Islet of Langerhans (tissue), 1 donor: Measurements from ENCODE around the gene PRKAG2.

Source experiments
- FAIRE-seq: peaks from one replicate; lab custom pipeline; 2011; peaks lifted over from hg19 to GRCh38; lab: Jason Lieb, UNC

Gene PRKAG2

DNA sequence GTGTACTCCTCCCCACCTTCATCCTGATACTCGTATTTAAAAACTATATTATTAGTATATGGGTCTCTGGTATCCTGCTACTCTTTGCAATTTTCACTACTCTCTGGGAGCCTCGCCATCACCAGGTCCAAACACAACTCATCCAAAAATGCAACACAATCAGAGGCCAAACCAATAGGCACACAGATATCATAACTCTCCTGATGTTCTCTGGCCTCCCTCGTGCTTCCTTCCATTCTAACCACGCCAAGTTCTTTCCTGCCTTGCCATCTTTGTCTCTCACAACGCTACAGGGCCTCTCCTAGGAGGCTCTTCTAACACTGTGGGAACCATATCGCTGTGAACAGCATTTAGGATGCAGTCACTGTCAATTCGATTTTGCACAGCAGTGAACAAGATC lies 364.6 kb downstream of the PRKAG2 start:
- no peak for FAIRE-seq

DNA sequence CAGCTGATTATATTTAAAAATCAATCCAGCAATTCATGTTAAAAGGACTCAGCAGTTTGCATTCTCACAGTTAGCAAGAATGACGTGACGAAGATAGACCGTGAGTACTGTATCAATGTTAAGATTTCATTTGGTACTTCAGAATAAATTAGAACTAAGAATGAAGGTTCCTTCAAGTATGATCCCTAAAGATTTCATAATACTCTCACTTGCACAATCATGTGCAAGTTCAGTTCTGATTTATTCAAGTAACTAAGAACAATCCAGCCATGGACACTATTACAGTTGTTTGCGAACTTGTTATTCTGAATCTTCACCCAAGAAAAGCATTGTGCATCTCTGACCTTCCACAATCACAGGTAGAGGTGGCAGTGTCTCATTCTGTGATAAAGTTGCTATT lies 365.0 kb downstream of the PRKAG2 start:
- no peak for FAIRE-seq

DNA sequence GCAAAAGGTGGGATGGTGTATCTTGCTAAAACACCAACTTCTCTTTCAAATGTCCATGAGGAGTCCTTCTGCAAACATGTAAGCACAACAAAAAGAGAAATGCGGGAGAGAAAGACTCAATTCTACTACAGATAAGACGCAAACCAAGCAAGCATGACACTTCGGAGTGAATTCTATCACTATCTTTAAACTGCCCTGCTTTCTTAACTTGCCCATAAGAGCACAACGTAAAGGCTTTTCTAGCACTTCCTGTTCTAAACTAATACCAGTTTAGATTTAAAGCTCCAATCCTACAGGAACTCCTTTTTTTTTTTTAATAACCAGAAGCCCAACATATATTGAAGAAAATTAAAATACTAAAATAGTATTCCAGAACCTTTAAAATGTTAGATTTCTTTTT lies 365.6 kb downstream of the PRKAG2 start:
- FAIRE-seq, result no peak

DNA sequence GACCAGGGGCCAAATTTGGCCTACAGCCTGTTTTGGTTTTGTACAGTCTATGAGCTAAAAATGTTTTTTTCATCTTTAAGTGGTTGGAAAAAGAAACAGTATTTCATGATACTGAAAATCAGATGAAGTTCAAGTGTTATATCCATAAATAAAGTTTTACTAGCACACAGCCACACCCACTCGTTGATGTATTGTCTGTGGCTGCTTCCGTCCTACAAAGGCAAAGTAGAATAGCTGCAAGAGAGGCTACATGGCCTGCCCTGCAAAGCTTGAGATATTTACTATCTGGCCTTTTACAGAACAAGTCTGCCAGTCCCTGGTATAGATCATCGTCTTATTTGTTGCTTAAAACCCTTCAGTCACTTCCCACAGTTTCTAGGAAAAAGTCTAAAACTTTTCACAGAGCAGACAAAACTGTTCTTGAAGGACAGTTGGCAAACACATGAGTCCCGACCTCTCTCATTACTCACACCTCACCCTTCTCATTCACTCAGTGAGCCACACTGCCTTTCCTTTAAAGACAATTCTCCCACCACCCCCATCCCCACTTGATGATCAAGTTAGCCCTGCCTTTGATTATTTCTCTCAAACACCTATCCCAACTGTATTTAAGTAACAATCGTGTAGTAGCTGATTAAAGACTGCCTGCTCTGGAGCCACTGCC lies 367.1 kb downstream of the PRKAG2 start:
- FAIRE-seq, result no peak

GRCh38 chr7:151508991-151509390 lies 367.9 kb downstream of the PRKAG2 start:
- FAIRE-seq, result no peak

- FAIRE-seq, result no peak
Measured at GRCh38 chr7:151507806-151508205, 369.1 kb downstream of the PRKAG2 start.

GRCh38 chr7:151506901-151507382 lies 370.0 kb downstream of the PRKAG2 start:
- FAIRE-seq, result no peak
